OCI-LY7 (cell line): ENCODE data around the gene QRFP. TPM values are rescaled to one million over a fixed set of nuclear protein-coding genes. Genes with fewer than 3 reads are reported as not detected.

Source experiments
- BruUV-seq: library from RNA; stranded (reverse); fragments of 400-500 nt; replicated peaks from 2 replicates; lab custom pipeline; 2021; lab: Mats Ljungman, UMichigan
- CTCF ChIA-PET: fragments of 300-600 bp; sonication (Branson Sonifier 250); formaldehyde crosslinking; loops from one replicate; lab custom pipeline; 2022; ENCODE audit warnings: antibody characterized with exemption; ENCODE audit not compliant: unreplicated experiment; lab: Charles Lee
- POLR2A ChIA-PET: fragments of 300-600 bp; sonication (Branson Sonifier 250); formaldehyde crosslinking; loops from one replicate; lab custom pipeline; 2022; ENCODE audit warnings: antibody characterized with exemption; lab: Charles Lee
- DNase-seq: peaks from one replicate; pipeline ENCODE4 v3.0.0-alpha.2; 2015; ENCODE audit warnings: low spot score
- H2AFZ ChIP-seq: fragments of 200-600 bp; sonication (generic), shearing (Covaris generic); 2 replicates; pipeline ENCODE4 v1.6.1; 2014; ENCODE audit warnings: mild to moderate bottlenecking, antibody characterized with exemption, low read length, moderate library complexity
- H3K27ac ChIP-seq: fragments of 200-600 bp; sonication (generic); 2 replicates; pipeline ENCODE4 v1.5.1; 2014; ENCODE audit warnings: mixed run types, low read depth, mild to moderate bottlenecking, moderate library complexity, low read length, inconsistent platforms; ENCODE audit not compliant: poor library complexity, severe bottlenecking
- H3K36me3 ChIP-seq: fragments of 200-600 bp; sonication (generic); 2 replicates; pipeline ENCODE4 v1.6.1; 2014; ENCODE audit warnings: mild to moderate bottlenecking, antibody characterized with exemption, low read length, moderate library complexity, mixed read lengths; ENCODE audit not compliant: insufficient read depth
- H3K4me1 ChIP-seq: fragments of 200-600 bp; sonication (generic); 2 replicates; pipeline ENCODE4 v1.5.1; 2014; ENCODE audit warnings: mild to moderate bottlenecking, low read length; ENCODE audit not compliant: insufficient read depth, poor library complexity, severe bottlenecking
- H3K4me2 ChIP-seq: fragments of 200-600 bp; sonication (generic); 2 replicates; pipeline ENCODE4 v1.6.1; 2014; ENCODE audit warnings: mild to moderate bottlenecking, low read length
- H3K4me3 ChIP-seq: fragments of 200-600 bp; sonication (generic); 2 replicates; pipeline ENCODE4 v1.5.1; 2014; ENCODE audit warnings: mild to moderate bottlenecking, low read depth, low read length; ENCODE audit not compliant: poor library complexity, severe bottlenecking
- H3K79me2 ChIP-seq: fragments of 200-600 bp; sonication (generic); 2 replicates; pipeline ENCODE4 v1.6.1; 2016; ENCODE audit warnings: low read depth, mild to moderate bottlenecking, low read length, moderate library complexity, mixed read lengths; ENCODE audit not compliant: insufficient read depth
- H3K9me2 ChIP-seq: fragments of 200-600 bp; sonication (generic); 2 replicates; pipeline ENCODE4 v1.6.1; 2016; ENCODE audit warnings: mild to moderate bottlenecking, low read length, mixed read lengths; ENCODE audit not compliant: insufficient read depth
- H3K9me3 ChIP-seq: fragments of 200-600 bp; sonication (generic); 2 replicates; pipeline ENCODE4 v1.6.1; 2014; ENCODE audit warnings: mild to moderate bottlenecking, mixed run types, low read length, mixed read lengths
- H4K20me1 ChIP-seq: fragments of 200-600 bp; sonication (generic); 2 replicates; pipeline ENCODE4 v1.6.1; 2014; ENCODE audit warnings: mild to moderate bottlenecking, antibody characterized with exemption, low read length, moderate library complexity, mixed read lengths; ENCODE audit not compliant: insufficient read depth
- CTCF ChIP-seq: fragments of 200-600 bp; sonication (generic); conservative IDR thresholded peaks from 2 replicates; pipeline ENCODE4 v1.5.1; 2014; ENCODE audit warnings: mild to moderate bottlenecking, antibody characterized with exemption, low read length, moderate library complexity, mixed read lengths
- EZH2phosphoT487 ChIP-seq: fragments of 200-600 bp; sonication (generic); IDR thresholded peaks from 2 replicates; pipeline ENCODE4 v1.6.1; 2018; ENCODE audit warnings: low read depth, borderline replicate concordance, mild to moderate bottlenecking, mixed run types, antibody characterized with exemption, low read length, moderate library complexity, mixed read lengths
- intact Hi-C: fragments of 100-400 bp; cut with micrococcal nuclease; formaldehyde crosslinking; loops from one replicate; pipeline ENCODE4 v1.10.0; 2022; ENCODE audit not compliant: unreplicated experiment
- total RNA-seq, 2 experiments: library from RNA; depleted of rRNA in 1 of 2; stranded (reverse); fragments of >200 nt in 1 of 2; shearing (Covaris generic) in 1 of 2; gene quantifications; 2 replicates each; pipeline ENCODE4 v1.2.3, GENCODE V29; 2014 to 2022

The QRFP gene
- total RNA-seq, 2 experiments from 2014 or later = not detected

GRCh38 chr9:130891688-130892476, 4.7 kb downstream of the QRFP start:
- BruUV-seq = no TSS peak
- CTCF ChIA-PET = interaction anchor here (0.6 kb wide), 2 partner anchors 107 to 312 kb away, joined by 3 to 24 read pairs; partner anchors contain the start of gene FUBP3
- no peaks in the 10 kb centered on the region for H3K9me3 ChIP-seq
- DNase-seq = no peak
- no peaks in the 10 kb centered on the region; the same call in 1 of the 2 replicates for H4K20me1 ChIP-seq
- H3K36me3 ChIP-seq = no peaks in the 10 kb centered on the region
- no peak overlapping the region for H2AFZ ChIP-seq
- intact Hi-C loops = loop anchor here (5.0 kb wide), 1 partner anchor 1215 kb away; no protein-coding TSS in a partner anchor
- POLR2A ChIA-PET = interaction anchor here (0.6 kb wide), 1 partner anchor 1561 kb away, joined by 3 read pairs; no protein-coding TSS in a partner anchor
- no peak for TF ChIP-seq EZH2phosphoT487
- no peak for TF ChIP-seq CTCF
- no peaks in the 10 kb centered on the region for H3K79me2 ChIP-seq
- no peaks in the 10 kb centered on the region for H3K4me1 ChIP-seq
- no peak overlapping the region for H3K4me3 ChIP-seq
- no peaks in the 10 kb centered on the region for H3K9me2 ChIP-seq
- H3K4me2 ChIP-seq = no peak overlapping the region
- no peak overlapping the region for H3K27ac ChIP-seq

- DNase-seq = no peak
- H3K4me2 ChIP-seq = no peak overlapping the region
- H3K36me3 ChIP-seq = no peaks in the 10 kb centered on the region
- H3K9me2 ChIP-seq = no peaks in the 10 kb centered on the region
- no peaks in the 10 kb centered on the region for H3K4me1 ChIP-seq
- no peaks in the 10 kb centered on the region for H3K9me3 ChIP-seq
- no peak overlapping the region for H3K4me3 ChIP-seq
- no peaks in the 10 kb centered on the region; the same call in 1 of the 2 replicates for H4K20me1 ChIP-seq
- no peak overlapping the region for H3K27ac ChIP-seq
- no peaks in the 10 kb centered on the region for H3K79me2 ChIP-seq
- no peak for TF ChIP-seq EZH2phosphoT487
- no peak for TF ChIP-seq CTCF
- ChIA-PET CTCF (interaction anchor here (0.6 kb wide), 2 partner anchors 21 to 107 kb away, joined by 3 read pairs; no protein-coding TSS in a partner anchor), POLR2A (interaction anchor here (0.6 kb wide), 1 partner anchor 1561 kb away, joined by 3 read pairs; no protein-coding TSS in a partner anchor)
- no TSS peak for BruUV-seq
- intact Hi-C loops = loop anchor here (5.0 kb wide), 1 partner anchor 1216 kb away; no protein-coding TSS in a partner anchor
- H2AFZ ChIP-seq = no peak overlapping the region
Measured at GRCh38 chr9:130890870-130891687, 5.5 kb downstream of the QRFP start.
